Adipocyte (in vitro differentiated cells): Measurements from ENCODE around the gene COL23A1.

ENCODE experiments used
- DNase-seq: peaks from one replicate; pipeline ENCODE4 v3.0.0-alpha.2; 2015; ENCODE audit warnings: low read depth
- H3K27me3 ChIP-seq: replicated peaks from 2 replicates; pipeline ENCODE4 v1.7.0; 2013; ENCODE audit warnings: mild to moderate bottlenecking, low read length, moderate library complexity; ENCODE audit not compliant: control insufficient read depth, insufficient read depth
- H3K36me3 ChIP-seq: 2 replicates; pipeline ENCODE4 v1.7.0; 2013; ENCODE audit warnings: low read length, mild to moderate bottlenecking, moderate library complexity; ENCODE audit not compliant: control insufficient read depth, insufficient read depth, severe bottlenecking
- H3K4me1 ChIP-seq: 2 replicates; pipeline ENCODE4 v1.7.0; 2013; ENCODE audit warnings: mild to moderate bottlenecking, low read length, moderate library complexity; ENCODE audit not compliant: control insufficient read depth, insufficient read depth
- H3K4me3 ChIP-seq: 2 replicates; pipeline ENCODE4 v1.7.0; 2013; ENCODE audit warnings: mild to moderate bottlenecking, low read length, moderate library complexity
- H3K9ac ChIP-seq: 2 replicates; pipeline ENCODE4 v1.7.0; 2013; ENCODE audit warnings: mild to moderate bottlenecking, low read length, moderate library complexity
- H3K9me3 ChIP-seq: 2 replicates; pipeline ENCODE4 v1.7.0; 2013; ENCODE audit warnings: mild to moderate bottlenecking, low read length, moderate library complexity; ENCODE audit not compliant: control insufficient read depth

Gene COL23A1

GRCh38 chr5:178469011-178469974, 120.9 kb downstream of the COL23A1 start:
- Histone ChIP-seq H3K9me3 (no peaks in the 10 kb centered on the region), H3K27me3 (peaks cover 23% of the 10 kb centered on the region), H3K4me3 (no peak overlapping the region), H3K9ac (no peak overlapping the region), H3K36me3 (no peaks in the 10 kb centered on the region), H3K4me1 (peaks cover 13% of the 10 kb centered on the region)
- DNase-seq = no peak

GRCh38 chr5:178468196-178468685, 122.0 kb downstream of the COL23A1 start:
- Histone ChIP-seq H3K9ac (peak overlapping the region; percentile 60), H3K4me3 (no peak overlapping the region), H3K9me3 (no peaks in the 10 kb centered on the region), H3K4me1 (peaks cover 13% of the 10 kb centered on the region), H3K27me3 (peaks cover 19% of the 10 kb centered on the region), H3K36me3 (no peaks in the 10 kb centered on the region)
- no peak for DNase-seq

- Histone ChIP-seq H3K9me3 (no peaks in the 10 kb centered on the region), H3K4me1 (peaks cover 13% of the 10 kb centered on the region), H3K36me3 (no peaks in the 10 kb centered on the region), H3K27me3 (peaks cover 19% of the 10 kb centered on the region), H3K9ac (peak overlapping the region; percentile 60), H3K4me3 (no peak overlapping the region)
- peak; percentile 27 for DNase-seq
These were observed 122.5 kb downstream of the COL23A1 start for GRCh38 chr5:178467568-178468195.

GRCh38 chr5:178467205-178467567, 123.0 kb downstream of the COL23A1 start:
- Histone ChIP-seq H3K4me1 (peaks cover 13% of the 10 kb centered on the region), H3K9me3 (no peaks in the 10 kb centered on the region), H3K27me3 (peaks cover 19% of the 10 kb centered on the region), H3K9ac (no peak overlapping the region), H3K4me3 (no peak overlapping the region), H3K36me3 (no peaks in the 10 kb centered on the region)
- no peak for DNase-seq

- no peak for DNase-seq
- Histone ChIP-seq H3K9ac (no peak overlapping the region), H3K9me3 (no peaks in the 10 kb centered on the region), H3K36me3 (no peaks in the 10 kb centered on the region), H3K4me3 (no peak overlapping the region), H3K4me1 (peaks cover 13% of the 10 kb centered on the region), H3K27me3 (peaks cover 19% of the 10 kb centered on the region)
These were observed 123.9 kb downstream of the COL23A1 start for GRCh38 chr5:178466342-178466741.

- H3K36me3 ChIP-seq = no peaks in the 10 kb centered on the region
- H3K4me3 ChIP-seq = no peak overlapping the region
- H3K9me3 ChIP-seq = no peaks in the 10 kb centered on the region
- no peak overlapping the region for H3K9ac ChIP-seq
- no peak for DNase-seq
- H3K27me3 ChIP-seq = peaks cover 18% of the 10 kb centered on the region
- peaks cover 13% of the 10 kb centered on the region for H3K4me1 ChIP-seq
These were observed 124.3 kb downstream of the COL23A1 start for GRCh38 chr5:178465861-178466288.

GRCh38 chr5:178465228-178465860, 124.8 kb downstream of the COL23A1 start:
- H3K9me3 ChIP-seq = no peaks in the 10 kb centered on the region
- no peak overlapping the region for H3K4me3 ChIP-seq
- no peak for DNase-seq
- no peak overlapping the region for H3K9ac ChIP-seq
- H3K27me3 ChIP-seq = peaks cover 17% of the 10 kb centered on the region
- no peaks in the 10 kb centered on the region for H3K36me3 ChIP-seq
- peaks cover 13% of the 10 kb centered on the region for H3K4me1 ChIP-seq

GRCh38 chr5:178464431-178465048, 125.7 kb downstream of the COL23A1 start:
- Histone ChIP-seq H3K36me3 (no peaks in the 10 kb centered on the region), H3K27me3 (peaks cover 13% of the 10 kb centered on the region), H3K4me3 (no peak overlapping the region), H3K4me1 (peaks cover 13% of the 10 kb centered on the region), H3K9ac (no peak overlapping the region), H3K9me3 (no peaks in the 10 kb centered on the region)
- no peak for DNase-seq

GRCh38 chr5:178463321-178464155, 126.7 kb downstream of the COL23A1 start:
- H3K27me3 ChIP-seq = peaks cover 12% of the 10 kb centered on the region
- peaks cover 13% of the 10 kb centered on the region for H3K4me1 ChIP-seq
- no peak overlapping the region for H3K4me3 ChIP-seq
- H3K9ac ChIP-seq = no peak overlapping the region
- H3K9me3 ChIP-seq = no peaks in the 10 kb centered on the region
- no peaks in the 10 kb centered on the region for H3K36me3 ChIP-seq
- no peak for DNase-seq

GRCh38 chr5:178462816-178463215, 127.4 kb downstream of the COL23A1 start:
- Histone ChIP-seq H3K9me3 (no peaks in the 10 kb centered on the region), H3K4me3 (no peak overlapping the region), H3K4me1 (peaks cover 7% of the 10 kb centered on the region), H3K36me3 (no peaks in the 10 kb centered on the region), H3K9ac (no peak overlapping the region), H3K27me3 (peaks cover 12% of the 10 kb centered on the region)
- DNase-seq = no peak
